K562 (cell line): ENCODE results near the gene SHFL. TPM values are rescaled to one million over a fixed set of nuclear protein-coding genes. Genes with fewer than 3 reads are reported as not detected.
A peak's percentile ranks its signal among the peaks of the same experiment; 100 is the strongest.

Source experiments
- BCOR ChIP-seq: fragments of 450-650 bp; IDR thresholded peaks from 2 replicates; pipeline ENCODE4 v1.6.1; 2016
- EGR1 ChIP-seq: fragments of 450-650 bp; conservative IDR thresholded peaks from 2 replicates; pipeline ENCODE4 v1.6.1; 2017; ENCODE audit warnings: mild to moderate bottlenecking
- HNRNPH1 ChIP-seq: fragments of 200-400 bp; formaldehyde crosslinking; optimal IDR thresholded peaks from 2 replicates; pipeline ENCODE3; 2017; ENCODE audit warnings: low read depth, mild to moderate bottlenecking, low read length, moderate library complexity
- HNRNPUL1 ChIP-seq: fragments of 200-400 bp; formaldehyde crosslinking; IDR thresholded peaks from 2 replicates; pipeline ENCODE4 v1.6.1; 2017; ENCODE audit warnings: low read length
- HSF4 ChIP-seq: fragments of 250-450 bp; sonication (Bioruptor Pico); IDR thresholded peaks from 2 replicates; pipeline ENCODE4 v2.1.2; 2022; ENCODE audit warnings: mild to moderate bottlenecking, moderate library complexity, borderline replicate concordance
- JUN ChIP-seq, 2 experiments: sonication (generic) in 1 of 2; formaldehyde crosslinking in 1 of 2; IDR thresholded peaks; 2 replicates each; pipeline versions ENCODE4 v1.6.1 to v1.8.0; 2012 to 2022; ENCODE audit warnings: borderline replicate concordance in 2 of 2, mild to moderate bottlenecking in 2 of 2, improper control_type of control experiment in 1 of 2, low read depth in 1 of 2, low read length in 1 of 2, missing genetic modification reagents in 1 of 2
- KDM2B ChIP-seq: fragments of 250-450 bp; sonication (Bioruptor Pico); IDR thresholded peaks from 2 replicates; pipeline ENCODE4 v1.8.0; 2021; ENCODE audit warnings: mild to moderate bottlenecking, moderate library complexity
- LEF1 ChIP-seq: fragments of 450-650 bp; IDR thresholded peaks from 2 replicates; pipeline ENCODE4 v1.6.1; 2016; ENCODE audit warnings: mild to moderate bottlenecking
- NR1H2 ChIP-seq: sonication (generic); formaldehyde crosslinking; IDR thresholded peaks from 2 replicates; pipeline ENCODE4 v1.4.0; 2020; ENCODE audit warnings: mild to moderate bottlenecking, missing genetic modification reagents
- PML ChIP-seq: IDR thresholded peaks from 2 replicates; pipeline ENCODE4 v1.6.1; 2012; ENCODE audit warnings: low read length, inconsistent platforms
- RHOXF2B ChIP-seq: fragments of 250-450 bp; sonication (Bioruptor Pico); conservative IDR thresholded peaks from 2 replicates; pipeline ENCODE4 v1.5.1; 2021
- TARDBP ChIP-seq: fragments of 450-650 bp; IDR thresholded peaks from 2 replicates; pipeline ENCODE4 v1.6.1; 2016
- THRAP3 ChIP-seq: fragments of 450-650 bp; IDR thresholded peaks from 2 replicates; pipeline ENCODE4 v1.6.1; 2016; ENCODE audit warnings: mild to moderate bottlenecking, inconsistent platforms, borderline replicate concordance
- XRCC3 ChIP-seq: fragments of 450-650 bp; IDR thresholded peaks from 2 replicates; pipeline ENCODE4 v1.6.1; 2017; ENCODE audit warnings: mild to moderate bottlenecking, moderate library complexity
- ZFP30 ChIP-seq: fragments of 250-450 bp; sonication (Bioruptor Pico); IDR thresholded peaks from 2 replicates; pipeline ENCODE4 v1.8.0; 2022; ENCODE audit warnings: moderate library complexity, mild to moderate bottlenecking, inconsistent platforms, borderline replicate concordance
- ZNF12 ChIP-seq: sonication (generic); formaldehyde crosslinking; IDR thresholded peaks from 2 replicates; pipeline ENCODE4 v1.4.0; 2020; ENCODE audit warnings: mild to moderate bottlenecking, missing genetic modification reagents
- ZNF174 ChIP-seq: fragments of 250-450 bp; sonication (Bioruptor Pico); IDR thresholded peaks from 2 replicates; pipeline ENCODE4 v1.4.0; 2020; ENCODE audit warnings: mild to moderate bottlenecking
- ZNF583 ChIP-seq: fragments of 250-450 bp; sonication (Bioruptor Pico); IDR thresholded peaks from 2 replicates; pipeline ENCODE4 v1.4.0; 2020
- ZNF79 ChIP-seq: fragments of 250-450 bp; sonication (Bioruptor Pico); IDR thresholded peaks from 2 replicates; pipeline ENCODE4 v1.4.0; 2020; ENCODE audit warnings: low read depth, mild to moderate bottlenecking, moderate library complexity
- polyA plus RNA-seq, 8 experiments: library from polyadenylated mRNA; depleted of rRNA in 4 of 8; stranded (reverse) in 5 of 8; unstranded in 3 of 8; fragments of >200 nt; fragmentation: Nextera tagmentation in 2 of 8; fragmentation: Illumina TruSeq in 1 of 8; extraction: Ambion mirVana in 2 of 8; extraction: Trizol in 1 of 8; gene quantifications; 2 replicates each; pipeline versions ENCODE4 v1.2.1 to v1.2.3, GENCODE V29; 2011 to 2014; ENCODE audit warnings: inconsistent platforms in 1 of 8, missing spikeins in 1 of 8
- total RNA-seq, 7 experiments: library from RNA; depleted of rRNA in 6 of 7; stranded (reverse); fragments of >200 nt in 6 of 7; fragmentation: Illumina TruSeq in 2 of 7; extraction: Trizol in 2 of 7; gene quantifications; 2 replicates each; pipeline versions ENCODE4 v1.2.1 to v1.2.3, GENCODE V29; 2011 to 2021; ENCODE audit warnings: low replicate concordance in 1 of 7
- TF ChIP-seq, protein P1 (sequence below): conservative IDR thresholded peaks from 2 replicates; pipeline ENCODE4 v1.6.1; 2011; ENCODE audit warnings: low read depth, mild to moderate bottlenecking, low read length; ENCODE audit not compliant: control insufficient read depth
- TF ChIP-seq, protein P2 (sequence below): fragments of 250-450 bp; sonication (Bioruptor Pico); IDR thresholded peaks from 2 replicates; pipeline ENCODE4 v1.4.0; 2020
- TF ChIP-seq, protein P3 (sequence below): fragments of 250-450 bp; sonication (Bioruptor Pico); IDR thresholded peaks from 2 replicates; pipeline ENCODE4 v1.5.0; 2021
- TF ChIP-seq, protein P4 (sequence below): sonication (generic); formaldehyde crosslinking; IDR thresholded peaks from 2 replicates; pipeline ENCODE4 v1.8.0; 2022; ENCODE audit warnings: missing genetic modification reagents, mild to moderate bottlenecking, borderline replicate concordance
- TF ChIP-seq, protein P5 (sequence below): IDR thresholded peaks from 2 replicates; pipeline ENCODE4 v1.6.1; 2016; ENCODE audit warnings: missing genetic modification characterization, missing compliant biosample characterization

Gene SHFL
- total and polyA plus RNA-seq, 9 of the 15 experiments (the other 6 are each of a cell fraction or from before 2014, with no cell fraction given): 1.5 to 25.7 (median 13.0) TPM

DNA sequence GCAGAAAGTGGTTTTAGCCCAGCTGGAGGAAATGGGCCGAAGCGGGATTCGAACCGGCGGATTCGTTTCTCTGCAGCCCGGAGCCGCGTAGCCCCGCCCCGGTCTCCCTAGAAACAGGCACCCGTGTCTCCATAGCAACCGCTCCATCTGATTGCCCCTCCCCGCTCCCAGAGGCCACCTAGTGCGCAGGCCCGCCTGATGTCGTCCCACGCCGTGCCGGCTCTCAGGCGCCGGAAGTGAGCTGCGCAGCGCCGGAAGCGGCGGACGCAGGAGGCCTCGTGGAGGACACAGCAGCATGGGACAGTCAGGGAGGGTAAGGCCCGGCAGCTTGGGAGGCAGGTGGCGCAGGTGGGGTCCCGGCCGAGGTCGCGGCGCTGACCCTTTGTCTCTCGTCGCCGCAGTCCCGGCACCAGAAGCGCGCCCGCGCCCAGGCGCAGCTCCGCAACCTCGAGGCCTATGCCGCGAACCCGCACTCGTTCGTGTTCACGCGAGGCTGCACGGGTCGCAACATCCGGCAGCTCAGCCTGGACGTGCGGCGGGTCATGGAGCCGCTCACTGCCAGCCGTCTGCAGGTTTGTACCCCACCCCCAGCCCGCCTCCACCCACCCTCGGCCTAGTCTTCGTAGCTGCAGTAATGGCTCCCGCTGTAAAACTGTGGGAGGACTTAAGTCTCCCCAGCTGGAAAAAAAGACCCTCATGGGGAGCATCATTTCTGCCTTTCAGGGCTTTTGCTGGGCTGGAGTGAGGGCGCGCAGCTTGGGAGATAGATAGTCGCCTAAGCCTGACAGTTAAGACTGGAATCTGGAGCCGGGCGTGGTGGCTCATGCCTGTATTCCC lies 20.2 kb downstream of the SHFL start, which contains the start of gene PPAN (continued):
- TF ChIP-seq THRAP3 (no peak), BCOR (no peak), TARDBP (no peak), RHOXF2B (CRISPR knock-in tag) (no peak), PML (peak; percentile 25), ZNF174 (no peak), HNRNPH1 (no peak), LEF1 (no peak), ZNF12 (CRISPR knock-in tag) (no peak), ZFP30 (CRISPR knock-in tag) (no peak), HSF4 (CRISPR knock-in tag) (no peak), KDM2B (CRISPR knock-in tag) (no peak), JUN (IDR thresholded peaks at IDR 0.05; ENCODE audit: borderline replicate concordance, low read depth, low read length) (peak; percentile 85; the same call in 1 of the 2 replicates), JUN (CRISPR knock-in tag; IDR thresholded peaks at IDR 0.05; ENCODE audit: borderline replicate concordance) (no peak), ZNF79 (CRISPR knock-in tag) (no peak), XRCC3 (no peak), HNRNPUL1 (no peak), NR1H2 (no peak), EGR1 (peak; percentile 42), ZNF583 (CRISPR knock-in tag) (peak; percentile 45; the same call in 1 of the 2 replicates)
- TF ChIP-seq, protein P1, sequence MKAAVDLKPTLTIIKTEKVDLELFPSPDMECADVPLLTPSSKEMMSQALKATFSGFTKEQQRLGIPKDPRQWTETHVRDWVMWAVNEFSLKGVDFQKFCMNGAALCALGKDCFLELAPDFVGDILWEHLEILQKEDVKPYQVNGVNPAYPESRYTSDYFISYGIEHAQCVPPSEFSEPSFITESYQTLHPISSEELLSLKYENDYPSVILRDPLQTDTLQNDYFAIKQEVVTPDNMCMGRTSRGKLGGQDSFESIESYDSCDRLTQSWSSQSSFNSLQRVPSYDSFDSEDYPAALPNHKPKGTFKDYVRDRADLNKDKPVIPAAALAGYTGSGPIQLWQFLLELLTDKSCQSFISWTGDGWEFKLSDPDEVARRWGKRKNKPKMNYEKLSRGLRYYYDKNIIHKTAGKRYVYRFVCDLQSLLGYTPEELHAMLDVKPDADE: peak; percentile 97
- TF ChIP-seq, protein P2, sequence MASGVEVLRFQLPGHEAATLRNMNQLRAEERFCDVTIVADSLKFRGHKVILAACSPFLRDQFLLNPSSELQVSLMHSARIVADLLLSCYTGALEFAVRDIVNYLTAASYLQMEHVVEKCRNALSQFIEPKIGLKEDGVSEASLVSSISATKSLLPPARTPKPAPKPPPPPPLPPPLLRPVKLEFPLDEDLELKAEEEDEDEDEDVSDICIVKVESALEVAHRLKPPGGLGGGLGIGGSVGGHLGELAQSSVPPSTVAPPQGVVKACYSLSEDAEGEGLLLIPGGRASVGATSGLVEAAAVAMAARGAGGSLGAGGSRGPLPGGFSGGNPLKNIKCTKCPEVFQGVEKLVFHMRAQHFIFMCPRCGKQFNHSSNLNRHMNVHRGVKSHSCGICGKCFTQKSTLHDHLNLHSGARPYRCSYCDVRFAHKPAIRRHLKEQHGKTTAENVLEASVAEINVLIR (CRISPR knock-in tag): peak; percentile 92
- TF ChIP-seq, protein P3, sequence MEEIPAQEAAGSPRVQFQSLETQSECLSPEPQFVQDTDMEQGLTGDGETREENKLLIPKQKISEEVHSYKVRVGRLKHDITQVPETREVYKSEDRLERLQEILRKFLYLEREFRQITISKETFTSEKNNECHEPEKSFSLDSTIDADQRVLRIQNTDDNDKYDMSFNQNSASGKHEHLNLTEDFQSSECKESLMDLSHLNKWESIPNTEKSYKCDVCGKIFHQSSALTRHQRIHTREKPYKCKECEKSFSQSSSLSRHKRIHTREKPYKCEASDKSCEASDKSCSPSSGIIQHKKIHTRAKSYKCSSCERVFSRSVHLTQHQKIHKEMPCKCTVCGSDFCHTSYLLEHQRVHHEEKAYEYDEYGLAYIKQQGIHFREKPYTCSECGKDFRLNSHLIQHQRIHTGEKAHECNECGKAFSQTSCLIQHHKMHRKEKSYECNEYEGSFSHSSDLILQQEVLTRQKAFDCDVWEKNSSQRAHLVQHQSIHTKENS (CRISPR knock-in tag): no peak
- TF ChIP-seq, protein P4, sequence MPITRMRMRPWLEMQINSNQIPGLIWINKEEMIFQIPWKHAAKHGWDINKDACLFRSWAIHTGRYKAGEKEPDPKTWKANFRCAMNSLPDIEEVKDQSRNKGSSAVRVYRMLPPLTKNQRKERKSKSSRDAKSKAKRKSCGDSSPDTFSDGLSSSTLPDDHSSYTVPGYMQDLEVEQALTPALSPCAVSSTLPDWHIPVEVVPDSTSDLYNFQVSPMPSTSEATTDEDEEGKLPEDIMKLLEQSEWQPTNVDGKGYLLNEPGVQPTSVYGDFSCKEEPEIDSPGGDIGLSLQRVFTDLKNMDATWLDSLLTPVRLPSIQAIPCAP (CRISPR knock-in tag): no peak
- TF ChIP-seq, protein P5, sequence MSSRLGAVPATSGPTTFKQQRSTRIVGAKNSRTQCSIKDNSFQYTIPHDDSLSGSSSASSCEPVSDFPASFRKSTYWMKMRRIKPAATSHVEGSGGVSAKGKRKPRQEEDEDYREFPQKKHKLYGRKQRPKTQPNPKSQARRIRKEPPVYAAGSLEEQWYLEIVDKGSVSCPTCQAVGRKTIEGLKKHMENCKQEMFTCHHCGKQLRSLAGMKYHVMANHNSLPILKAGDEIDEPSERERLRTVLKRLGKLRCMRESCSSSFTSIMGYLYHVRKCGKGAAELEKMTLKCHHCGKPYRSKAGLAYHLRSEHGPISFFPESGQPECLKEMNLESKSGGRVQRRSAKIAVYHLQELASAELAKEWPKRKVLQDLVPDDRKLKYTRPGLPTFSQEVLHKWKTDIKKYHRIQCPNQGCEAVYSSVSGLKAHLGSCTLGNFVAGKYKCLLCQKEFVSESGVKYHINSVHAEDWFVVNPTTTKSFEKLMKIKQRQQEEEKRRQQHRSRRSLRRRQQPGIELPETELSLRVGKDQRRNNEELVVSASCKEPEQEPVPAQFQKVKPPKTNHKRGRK: no peak
